ENCODE results near the gene PDE2A. TPM values are rescaled to one million over a fixed set of nuclear protein-coding genes. Genes with fewer than 3 reads are reported as not detected.

Gene PDE2A
- total and polyA plus RNA-seq, 2 of the 4 experiments (the other 2 are of a cell fraction): 0.02 TPM; not detected in 1

- H3K9ac ChIP-seq (ENCODE audit: low read depth, low read length): no peak overlapping the region
- intact Hi-C loops (cut with micrococcal nuclease): loop anchor here (1.0 kb wide), 1 partner anchor 44 kb away; no protein-coding TSS in a partner anchor
- ATAC-seq (ENCODE audit: low read depth): no peak
Observed at GRCh38 chr11:72599325-72600117, 74.7 kb downstream of the PDE2A start.

More at GRCh38 chr11:72599325-72600117, 74.7 kb downstream of the PDE2A start:
- Histone ChIP-seq H3K23ac (ENCODE audit: low read depth, low read length) (no peak overlapping the region), H2BK5ac (ENCODE audit: low read depth, low read length, poor library complexity, severe bottlenecking) (no peak overlapping the region), H2BK120ac (ENCODE audit: low read depth, low read length) (no peak overlapping the region), H3K27ac (ENCODE audit: insufficient read depth, low read length) (no peak overlapping the region), H3K27me3 (ENCODE audit: control insufficient read depth, insufficient read depth, low read length) (peaks cover 84% of the 10 kb centered on the region), H3K79me1 (ENCODE audit: low read depth in 1 of 2, low read length in 2 of 2) (no peaks in the 10 kb centered on the region), H2AFZ (replicated peaks; ENCODE audit: low read length, poor library complexity) (no peak overlapping the region), H3K4ac (ENCODE audit: low read depth, low read length) (no peak overlapping the region), H3K9me3 (ENCODE audit: control insufficient read depth, insufficient read depth, low read length) (no peaks in the 10 kb centered on the region), H4K8ac (ENCODE audit: low read depth in 2 of 2, low read length in 2 of 2) (no peak overlapping the region), H2BK15ac (ENCODE audit: low read depth, low read length) (no peak overlapping the region), H3K14ac (replicated peaks; ENCODE audit: low read depth, low read length) (no peak overlapping the region), H3K36me3 (ENCODE audit: control insufficient read depth, insufficient read depth, low read length) (no peaks in the 10 kb centered on the region), H3K9me1 (ENCODE audit: insufficient read depth, low read length) (no peaks in the 10 kb centered on the region), H3K4me1 (ENCODE audit: control insufficient read depth, insufficient read depth, low read length) (no peaks in the 10 kb centered on the region), H3K56ac (ENCODE audit: extremely low read depth, insufficient read depth, low read length) (no peak overlapping the region), H4K20me1 (ENCODE audit: insufficient read depth, low read length) (no peaks in the 10 kb centered on the region), H4K91ac (ENCODE audit: insufficient read depth, low read depth, low read length) (no peak overlapping the region), H3K4me2 (ENCODE audit: low read depth, low read length) (no peak overlapping the region), H2BK20ac (ENCODE audit: low read depth, low read length) (no peak overlapping the region), H4K5ac (ENCODE audit: low read depth, low read length) (no peak overlapping the region), H3K4me3 (ENCODE audit: insufficient read depth, low read depth, low read length) (no peak overlapping the region), H3K18ac (ENCODE audit: low read depth, low read length) (no peak overlapping the region), H2AK9ac (replicated peaks; ENCODE audit: low read depth, low read length, poor library complexity) (no peak overlapping the region), H2AK5ac (ENCODE audit: low read depth, low read length) (no peak overlapping the region)
- TF ChIP-seq RFX5 (IDR thresholded peaks at IDR 0.05; ENCODE audit: low read depth, low read length) (no peak), ELK1 (IDR thresholded peaks at IDR 0.05; ENCODE audit: borderline replicate concordance, low read depth, low read length) (no peak), NFE2L2 (IDR thresholded peaks at IDR 0.05; ENCODE audit: low read depth, low read length) (no peak), POLR2A (IDR thresholded peaks at IDR 0.05; ENCODE audit: low read depth, low read length) (no peak), MXI1 (IDR thresholded peaks at IDR 0.05; ENCODE audit: borderline replicate concordance, low read depth, low read length) (no peak), CHD1 (IDR thresholded peaks at IDR 0.05; ENCODE audit: low read depth, low read length) (no peak), RCOR1 (IDR thresholded peaks at IDR 0.05; ENCODE audit: insufficient replicate concordance, low read length) (no peak), MAFK (IDR thresholded peaks at IDR 0.05; ENCODE audit: low read depth, low read length) (no peak)
- CTCF ChIA-PET: interaction anchor here (0.7 to 1.4 kb wide), 3 partner anchors 9 to 43 kb away, joined by 3 to 5 read pairs (median 3); no protein-coding TSS in a partner anchor
- in situ Hi-C loops (cut with MboI; ENCODE audit: low sequenced_read_pairs): no loop called here
- no peak for DNase-seq
- POLR2A ChIA-PET (ENCODE audit: unreplicated experiment): no interaction called here
- WGBS, 2 experiments (ENCODE audit: extremely low coverage in 2 of 2, insufficient read length in 1 of 2): 84% methylated on average over 9 of the region's 11 CpGs; no CpG with 5 or more reads in 1 of the 2 experiments
- no TSS peak for BruUV-seq (replicated peaks)
- dilution Hi-C loops (cut with HindIII; ENCODE audit: low sequenced_read_pairs, unreplicated experiment): no loop called here

Measured in IMR-90 (cell line).